ENCODE data around the gene FNDC3B.

DNA sequence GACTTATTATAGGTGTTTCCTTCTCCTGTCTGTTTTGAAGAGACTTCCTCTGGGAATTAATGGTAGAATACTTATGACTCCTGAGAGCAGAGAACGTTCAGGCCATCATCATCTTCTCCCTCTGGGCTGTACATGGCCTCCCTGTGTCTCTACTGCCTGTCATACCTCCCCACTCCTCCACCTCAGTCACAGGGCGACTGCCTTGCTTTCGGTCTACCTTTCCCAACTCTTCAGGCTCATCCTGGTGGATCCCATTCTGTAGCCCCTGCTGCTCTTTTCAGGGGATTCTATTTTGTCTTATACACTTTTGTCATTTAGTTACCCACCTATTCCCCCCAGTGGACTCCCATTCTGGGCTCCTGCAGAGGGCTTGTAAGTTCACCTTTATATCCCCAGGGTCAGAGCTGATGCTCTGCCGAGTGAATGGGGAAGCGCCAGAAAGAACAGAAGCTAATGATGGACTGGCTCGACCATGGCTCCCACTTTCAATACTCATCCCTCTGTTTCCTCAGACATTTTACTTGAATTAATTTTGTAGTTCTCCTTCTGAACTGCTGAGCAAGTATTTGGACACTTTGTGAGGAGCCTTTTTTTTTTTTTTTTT, 28.6 kb downstream of the FNDC3B start:
- TF ChIP-seq, protein P1, sequence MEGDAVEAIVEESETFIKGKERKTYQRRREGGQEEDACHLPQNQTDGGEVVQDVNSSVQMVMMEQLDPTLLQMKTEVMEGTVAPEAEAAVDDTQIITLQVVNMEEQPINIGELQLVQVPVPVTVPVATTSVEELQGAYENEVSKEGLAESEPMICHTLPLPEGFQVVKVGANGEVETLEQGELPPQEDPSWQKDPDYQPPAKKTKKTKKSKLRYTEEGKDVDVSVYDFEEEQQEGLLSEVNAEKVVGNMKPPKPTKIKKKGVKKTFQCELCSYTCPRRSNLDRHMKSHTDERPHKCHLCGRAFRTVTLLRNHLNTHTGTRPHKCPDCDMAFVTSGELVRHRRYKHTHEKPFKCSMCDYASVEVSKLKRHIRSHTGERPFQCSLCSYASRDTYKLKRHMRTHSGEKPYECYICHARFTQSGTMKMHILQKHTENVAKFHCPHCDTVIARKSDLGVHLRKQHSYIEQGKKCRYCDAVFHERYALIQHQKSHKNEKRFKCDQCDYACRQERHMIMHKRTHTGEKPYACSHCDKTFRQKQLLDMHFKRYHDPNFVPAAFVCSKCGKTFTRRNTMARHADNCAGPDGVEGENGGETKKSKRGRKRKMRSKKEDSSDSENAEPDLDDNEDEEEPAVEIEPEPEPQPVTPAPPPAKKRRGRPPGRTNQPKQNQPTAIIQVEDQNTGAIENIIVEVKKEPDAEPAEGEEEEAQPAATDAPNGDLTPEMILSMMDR (IDR thresholded peaks at IDR 0.05): no peak
- TF ChIP-seq POLR2A (IDR thresholded peaks at IDR 0.05; ENCODE audit: low read length) (no peak), MAZ (IDR thresholded peaks at IDR 0.05; ENCODE audit: borderline replicate concordance, low read depth, low read length) (no peak), EHMT2 (IDR thresholded peaks at IDR 0.05; ENCODE audit: low read depth) (no peak), CEBPB (IDR thresholded peaks at IDR 0.05) (no peak), CBX8 (IDR thresholded peaks at IDR 0.05) (no peak), RAD21 (conservative IDR thresholded peaks at IDR 0.05 in 1 of 2, IDR thresholded peaks at IDR 0.05 in 1 of 2) (no peak), HDAC2 (IDR thresholded peaks at IDR 0.05) (no peak), SREBF2 (IDR thresholded peaks at IDR 0.05) (no peak), MAFK (IDR thresholded peaks at IDR 0.05; ENCODE audit: partially characterized antibody) (no peak)
- TF ChIP-seq, protein P2, sequence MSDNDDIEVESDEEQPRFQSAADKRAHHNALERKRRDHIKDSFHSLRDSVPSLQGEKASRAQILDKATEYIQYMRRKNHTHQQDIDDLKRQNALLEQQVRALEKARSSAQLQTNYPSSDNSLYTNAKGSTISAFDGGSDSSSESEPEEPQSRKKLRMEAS (IDR thresholded peaks at IDR 0.05): no peak
- TF ChIP-seq, protein P3, sequence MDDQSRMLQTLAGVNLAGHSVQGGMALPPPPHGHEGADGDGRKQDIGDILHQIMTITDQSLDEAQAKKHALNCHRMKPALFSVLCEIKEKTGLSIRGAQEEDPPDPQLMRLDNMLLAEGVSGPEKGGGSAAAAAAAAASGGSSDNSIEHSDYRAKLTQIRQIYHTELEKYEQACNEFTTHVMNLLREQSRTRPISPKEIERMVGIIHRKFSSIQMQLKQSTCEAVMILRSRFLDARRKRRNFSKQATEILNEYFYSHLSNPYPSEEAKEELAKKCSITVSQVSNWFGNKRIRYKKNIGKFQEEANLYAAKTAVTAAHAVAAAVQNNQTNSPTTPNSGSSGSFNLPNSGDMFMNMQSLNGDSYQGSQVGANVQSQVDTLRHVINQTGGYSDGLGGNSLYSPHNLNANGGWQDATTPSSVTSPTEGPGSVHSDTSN (IDR thresholded peaks at IDR 0.05): no peak
- TF ChIP-seq, protein P4, sequence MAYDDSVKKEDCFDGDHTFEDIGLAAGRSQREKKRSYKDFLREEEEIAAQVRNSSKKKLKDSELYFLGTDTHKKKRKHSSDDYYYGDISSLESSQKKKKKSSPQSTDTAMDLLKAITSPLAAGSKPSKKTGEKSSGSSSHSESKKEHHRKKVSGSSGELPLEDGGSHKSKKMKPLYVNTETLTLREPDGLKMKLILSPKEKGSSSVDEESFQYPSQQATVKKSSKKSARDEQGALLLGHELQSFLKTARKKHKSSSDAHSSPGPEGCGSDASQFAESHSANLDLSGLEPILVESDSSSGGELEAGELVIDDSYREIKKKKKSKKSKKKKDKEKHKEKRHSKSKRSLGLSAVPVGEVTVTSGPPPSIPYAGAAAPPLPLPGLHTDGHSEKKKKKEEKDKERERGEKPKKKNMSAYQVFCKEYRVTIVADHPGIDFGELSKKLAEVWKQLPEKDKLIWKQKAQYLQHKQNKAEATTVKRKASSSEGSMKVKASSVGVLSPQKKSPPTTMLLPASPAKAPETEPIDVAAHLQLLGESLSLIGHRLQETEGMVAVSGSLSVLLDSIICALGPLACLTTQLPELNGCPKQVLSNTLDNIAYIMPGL (CRISPR knock-in tag; IDR thresholded peaks at IDR 0.05; ENCODE audit: borderline replicate concordance): no peak
- TF ChIP-seq, protein P5, sequence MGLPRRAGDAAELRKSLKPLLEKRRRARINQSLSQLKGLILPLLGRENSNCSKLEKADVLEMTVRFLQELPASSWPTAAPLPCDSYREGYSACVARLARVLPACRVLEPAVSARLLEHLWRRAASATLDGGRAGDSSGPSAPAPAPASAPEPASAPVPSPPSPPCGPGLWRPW (IDR thresholded peaks at IDR 0.05): no peak

All from A549 (cell line).